Tibial nerve (tissue), 4 donors: ENCODE data around the gene LIN52. TPM values are rescaled to one million over a fixed set of nuclear protein-coding genes. Genes with fewer than 3 reads are reported as not detected.

Experiments used
- DNase-seq, 2 donors: peaks; one replicate each; pipeline ENCODE4 v3.0.0-alpha.2; 2019; ENCODE audit warnings: low spot score in 2 of 2
- H3K27ac ChIP-seq, 4 donors: fragments of 200-600 bp; sonication (generic) in 3 of 4; one replicate each; pipeline ENCODE4 v1.5.1; 2017 to 2019; ENCODE audit warnings: mild to moderate bottlenecking in 1 of 4
- H3K27me3 ChIP-seq, 2 donors: fragments of 200-600 bp; sonication (generic) in 1 of 2; one replicate each; pipeline versions ENCODE4 v1.5.1 to v1.6.0; 2017 to 2019
- H3K36me3 ChIP-seq, 3 donors: fragments of 200-600 bp; sonication (generic); one replicate each; pipeline ENCODE4 v1.5.1; 2018 to 2019
- H3K4me1 ChIP-seq, 4 donors: fragments of 200-600 bp; sonication (generic) in 3 of 4; one replicate each; pipeline ENCODE4 v1.5.1; 2017 to 2019
- H3K4me3 ChIP-seq, 4 donors: fragments of 200-600 bp; sonication (generic) in 3 of 4; one replicate each; pipeline ENCODE4 v1.5.1; 2017 to 2019; ENCODE audit warnings: mild to moderate bottlenecking in 1 of 4, moderate library complexity in 1 of 4
- H3K9me3 ChIP-seq, 4 donors: fragments of 200-600 bp; sonication (generic) in 3 of 4; one replicate each; pipeline ENCODE4 v1.5.1; 2017 to 2019
- CTCF ChIP-seq, 5 experiments: fragments of 200-600 bp in 3 of 5; fragments of 450-650 bp in 2 of 5; sonication (generic) in 3 of 5; IDR thresholded peaks; one replicate each; pipeline ENCODE4 v1.5.1; 2016 to 2019; ENCODE audit warnings: antibody characterized with exemption in 5 of 5, mild to moderate bottlenecking in 3 of 5, moderate library complexity in 2 of 5
- EP300 ChIP-seq, 2 donors: sonication (generic); formaldehyde crosslinking; IDR thresholded peaks; one replicate each; pipeline ENCODE4 v1.6.1; 2017; ENCODE audit warnings: antibody characterized with exemption in 2 of 2, mild to moderate bottlenecking in 1 of 2
- POLR2A ChIP-seq, 2 donors: fragments of 450-650 bp; IDR thresholded peaks; one replicate each; pipeline ENCODE4 v1.6.1; 2017; ENCODE audit warnings: antibody characterized with exemption in 2 of 2, mild to moderate bottlenecking in 2 of 2, moderate library complexity in 2 of 2
- WGBS, 2 donors: methylation state at CpG; one replicate each; pipeline ENCODE4 v1.1.5; 2018; 5-methylcytosine and 5-hydroxymethylcytosine counted together
- total RNA-seq, 4 donors: library from RNA; depleted of rRNA; stranded (reverse); fragments of >200 nt; gene quantifications; one replicate each; pipeline ENCODE4 v1.1.0, GENCODE V29; 2016

LIN52 gene
- total RNA-seq, 4 donors from 2014 or later = 10.2 to 15.7 (median 12.7) TPM

DNA sequence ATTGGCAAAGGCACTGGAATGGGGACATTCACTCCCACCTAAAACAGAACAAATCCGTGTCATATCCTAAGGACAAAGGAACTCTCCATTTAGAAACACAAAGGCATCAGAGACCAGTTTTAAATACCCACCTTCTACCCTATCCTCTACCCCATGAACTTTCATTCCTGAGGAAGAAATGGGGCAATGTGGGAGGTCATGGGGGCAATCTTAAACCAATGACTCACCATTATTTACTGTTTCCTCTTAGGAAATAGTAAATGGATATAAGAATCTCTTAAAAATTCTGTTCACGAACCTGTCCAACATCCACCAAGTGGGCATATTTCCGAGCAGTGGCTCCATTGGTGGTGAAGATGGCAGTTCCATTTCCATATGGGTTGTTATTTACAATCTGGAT is 19.9 kb upstream of the LIN52 start:
- WGBS, 2 donors = 79 to 88% methylated on average over 3 of the region's 3 CpGs
- H3K4me3 ChIP-seq = no peak overlapping the region
- H3K36me3 ChIP-seq = peaks cover 4 to 99% (median 12%) of the 10 kb centered on the region in 3 donors
- no peak overlapping the region for H3K27ac ChIP-seq
- TF ChIP-seq CTCF (IDR thresholded peaks at IDR 0.05) (no peak), EP300 (IDR thresholded peaks at IDR 0.05) (no peak), POLR2A (IDR thresholded peaks at IDR 0.05) (no peak)
- no peaks in the 10 kb centered on the region for H3K4me1 ChIP-seq
- no peaks in the 10 kb centered on the region for H3K9me3 ChIP-seq
- no peak for DNase-seq
- no peaks in the 10 kb centered on the region for H3K27me3 ChIP-seq

DNA sequence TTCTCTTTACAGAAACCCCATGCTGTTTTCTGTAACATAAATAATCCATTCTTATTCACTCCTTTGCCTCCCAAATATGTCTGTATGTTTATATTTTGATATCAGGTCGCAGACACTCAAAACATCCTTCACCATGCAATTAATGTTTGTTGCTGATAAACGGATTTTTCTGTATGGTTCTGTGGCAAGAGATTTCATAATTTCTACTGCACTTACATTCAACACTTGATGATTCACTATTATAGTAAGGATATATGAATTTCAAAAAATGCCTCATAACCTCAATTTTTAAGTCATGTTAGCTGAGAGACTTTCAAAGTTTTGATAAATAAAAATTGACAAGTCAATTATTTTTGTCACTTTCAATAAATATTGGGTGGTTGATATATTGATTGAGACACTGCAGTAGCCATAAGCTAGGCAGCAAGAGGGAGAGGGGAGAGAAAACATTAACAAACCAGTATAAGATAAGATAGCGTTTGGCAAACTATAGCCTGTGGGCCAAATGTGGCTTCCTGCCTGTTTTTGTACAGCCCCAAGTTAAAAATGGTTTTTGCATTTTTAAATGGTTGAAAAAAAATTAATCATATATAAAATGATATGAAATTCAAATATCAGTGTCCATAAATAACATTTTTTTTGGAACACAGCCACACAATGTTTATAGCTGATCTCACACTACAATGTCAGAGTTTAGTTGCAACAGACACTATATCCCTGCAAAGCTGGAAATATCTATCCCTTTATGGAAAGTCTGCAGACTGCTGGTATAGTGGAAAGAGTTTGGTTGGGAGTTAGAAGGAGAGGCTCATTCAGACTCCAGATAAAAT is 18.8 kb upstream of the LIN52 start:
- no peak for DNase-seq
- H3K27me3 ChIP-seq = no peaks in the 10 kb centered on the region
- no peak overlapping the region for H3K4me3 ChIP-seq
- no peak overlapping the region for H3K27ac ChIP-seq
- no peaks in the 10 kb centered on the region for H3K9me3 ChIP-seq
- TF ChIP-seq CTCF (IDR thresholded peaks at IDR 0.05) (no peak), POLR2A (IDR thresholded peaks at IDR 0.05) (no peak), EP300 (IDR thresholded peaks at IDR 0.05) (no peak)
- WGBS, 2 donors = 79 to 81% methylated on average over 3 of the region's 3 CpGs
- no peaks in the 10 kb centered on the region for H3K4me1 ChIP-seq
- peaks cover 4 to 99% (median 16%) of the 10 kb centered on the region in 3 donors for H3K36me3 ChIP-seq

DNA sequence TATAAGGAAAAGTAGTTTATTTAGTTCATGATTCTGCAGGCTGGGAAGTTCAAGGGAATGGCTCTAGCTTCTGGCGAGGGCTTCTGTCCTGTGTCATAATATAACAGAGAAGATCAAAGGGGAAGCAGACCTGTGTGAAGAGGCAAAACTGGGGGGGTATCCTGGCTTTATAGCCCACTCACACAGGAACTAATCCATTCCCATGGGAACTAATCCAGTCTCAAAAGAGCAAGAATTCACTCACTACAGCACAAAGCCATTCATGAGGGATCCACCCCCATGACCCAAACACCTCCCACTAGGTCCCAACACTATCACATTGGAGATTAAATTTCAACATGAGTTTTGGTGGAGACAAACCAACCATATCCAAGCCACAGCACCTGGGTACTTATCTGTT is 7.4 kb upstream of the LIN52 start:
- no peaks in the 10 kb centered on the region for H3K27me3 ChIP-seq
- WGBS, 2 donors = 62 to 71% methylated on average over 1 of the region's 1 CpG
- no peak for DNase-seq
- TF ChIP-seq CTCF (IDR thresholded peaks at IDR 0.05) (no peak), EP300 (IDR thresholded peaks at IDR 0.05) (no peak)
- H3K4me1 ChIP-seq = peaks cover 0 to 17% (median 3%) of the 10 kb centered on the region in 4 donors
- no peak overlapping the region for H3K27ac ChIP-seq
- no peaks in the 10 kb centered on the region for H3K9me3 ChIP-seq
- H3K36me3 ChIP-seq = peaks cover 0 to 41% (median 2%) of the 10 kb centered on the region in 3 donors
- H3K4me3 ChIP-seq = no peak overlapping the region

DNA sequence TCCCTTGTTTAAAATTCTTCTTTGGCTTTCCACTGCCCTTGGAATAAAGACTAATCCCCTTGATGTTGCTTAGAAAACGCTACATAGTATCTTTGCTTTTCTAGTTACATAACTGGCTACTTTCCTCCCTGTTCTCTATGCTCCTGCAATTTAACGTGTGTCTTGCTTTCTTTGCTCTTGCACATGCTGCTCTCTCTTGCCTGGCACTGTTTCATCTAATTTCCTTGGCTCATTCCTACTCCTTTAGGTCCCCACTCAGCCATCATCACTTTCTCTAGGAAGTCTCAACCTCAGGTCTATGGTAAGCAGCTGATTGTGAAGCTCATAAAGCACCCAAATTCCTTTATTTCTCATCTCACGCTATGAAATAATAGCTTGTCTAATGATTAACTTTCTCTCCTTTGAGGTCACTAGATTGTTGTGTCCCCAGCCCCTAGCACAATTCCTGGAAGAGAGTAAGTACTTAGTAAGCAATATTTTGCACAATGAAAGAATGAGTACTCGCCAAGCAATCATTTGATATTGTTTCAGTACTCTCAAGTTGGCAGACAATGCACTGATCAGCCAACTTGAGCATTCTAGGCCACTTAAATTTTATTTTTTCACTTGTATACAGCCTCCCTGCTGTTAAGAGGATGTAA is 3.8 kb upstream of the LIN52 start:
- Histone ChIP-seq H3K36me3 (peaks cover 0 to 15% (median 0%) of the 10 kb centered on the region in 3 donors), H3K4me3 (no peak overlapping the region), H3K27ac (peak overlapping the region in 2 of 4 donors; percentile 14 to 50), H3K27me3 (no peaks in the 10 kb centered on the region), H3K4me1 (peaks cover 0 to 38% (median 18%) of the 10 kb centered on the region in 4 donors), H3K9me3 (no peaks in the 10 kb centered on the region)
- WGBS, 2 donors = 52 to 60% methylated on average over 4 of the region's 4 CpGs
- DNase-seq = no peak
- no peak for TF ChIP-seq CTCF (IDR thresholded peaks at IDR 0.05)
- TF ChIP-seq POLR2A (IDR thresholded peaks at IDR 0.05) = no peak

DNA sequence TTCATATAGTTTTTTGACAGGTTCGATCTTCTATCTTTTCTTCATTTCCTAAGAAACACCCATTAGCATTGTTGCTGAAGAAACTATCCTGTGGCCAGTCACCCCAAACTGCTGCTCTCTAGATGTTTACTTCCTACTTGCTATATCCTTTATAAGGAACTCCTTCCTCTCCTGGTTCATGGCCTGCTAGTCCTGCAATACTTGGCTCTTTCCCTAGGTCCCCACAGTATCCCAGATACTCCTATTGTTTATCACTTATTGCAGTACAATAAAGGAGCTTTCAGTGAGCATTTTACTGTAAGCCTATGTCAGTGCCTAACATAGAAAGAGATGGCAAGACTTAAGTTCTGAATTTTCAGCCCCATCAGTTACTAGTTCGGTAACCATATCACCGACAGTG is 3.3 kb upstream of the LIN52 start:
- Histone ChIP-seq H3K4me3 (no peak overlapping the region), H3K27me3 (no peaks in the 10 kb centered on the region), H3K27ac (peak overlapping the region in 2 of 4 donors; percentile 14 to 50), H3K9me3 (no peaks in the 10 kb centered on the region), H3K36me3 (peaks cover 0 to 11% (median 0%) of the 10 kb centered on the region in 3 donors), H3K4me1 (peaks cover 0 to 44% (median 19%) of the 10 kb centered on the region in 4 donors)
- 89 to 94% methylated on average over 3 of the region's 3 CpGs for WGBS, 2 donors
- TF ChIP-seq CTCF (IDR thresholded peaks at IDR 0.05) (no peak), POLR2A (IDR thresholded peaks at IDR 0.05) (no peak), EP300 (IDR thresholded peaks at IDR 0.05) (no peak)
- no peak for DNase-seq
